B cell (primary cell): Measurements from ENCODE around the gene CSF1R. TPM values are rescaled to one million over a fixed set of nuclear protein-coding genes. Genes with fewer than 3 reads are reported as not detected.

ENCODE experiments used
- ATAC-seq: fragments of 200-7000 bp; cut with Tn5 transposase; one replicate; pipeline ENCODE4 v1.10.0; 2021; ENCODE audit warnings: low read depth, mild to moderate bottlenecking, moderate number of reproducible peaks, moderate library complexity
- CTCF ChIA-PET: fragments of 350-600 bp; sonication (Branson Sonifier 250); formaldehyde crosslinking; loops from one replicate; lab custom pipeline; 2021; ENCODE audit warnings: antibody characterized with exemption, inconsistent platforms; lab: Charles Lee
- POLR2A ChIA-PET: fragments of 350-600 bp; sonication (Branson Sonifier 250); formaldehyde crosslinking; loops from one replicate; lab custom pipeline; 2021; ENCODE audit warnings: antibody characterized with exemption; lab: Charles Lee
- DNase-seq: peaks from one replicate; pipeline ENCODE4 v3.0.0; 2013
- H2AFZ ChIP-seq: 2 replicates; pipeline ENCODE4 v1.6.1; 2012; ENCODE audit warnings: mild to moderate bottlenecking, low read depth, low read length; ENCODE audit not compliant: insufficient read depth, poor library complexity, severe bottlenecking
- H3K27ac ChIP-seq, 2 donors: 1 replicate in 1 of 2; 2 replicates in 1 of 2; pipeline ENCODE4 v1.5.1; 2012 to 2013; ENCODE audit warnings: low read length in 2 of 2, mild to moderate bottlenecking in 2 of 2, moderate library complexity in 1 of 2
- H3K27me3 ChIP-seq, 4 experiments: fragments of 200-600 bp in 1 of 4; sonication (generic) in 1 of 4; replicated peaks in 1 of 4; 1 replicate in 2 of 4; 2 replicates in 2 of 4; pipeline versions ENCODE4 v1.6.1 to v1.7.0; 2013 to 2016; ENCODE audit warnings: low read length in 3 of 4, mild to moderate bottlenecking in 2 of 4, mixed read lengths in 1 of 4, moderate library complexity in 1 of 4; ENCODE audit not compliant: insufficient read depth in 4 of 4, control insufficient read depth in 3 of 4; ENCODE audit errors: control extremely low read depth in 1 of 4
- H3K36me3 ChIP-seq, 2 experiments: replicated peaks in 1 of 2; 1 replicate in 1 of 2; 2 replicates in 1 of 2; pipeline versions ENCODE4 v1.6.1 to v1.7.1; 2013; ENCODE audit warnings: low read length in 1 of 2; ENCODE audit not compliant: insufficient read depth in 2 of 2, control insufficient read depth in 1 of 2; ENCODE audit errors: control extremely low read depth in 1 of 2, extremely low read depth in 1 of 2
- H3K4me1 ChIP-seq, 2 donors: fragments of 200-600 bp in 1 of 2; sonication (generic) in 1 of 2; 1 replicate in 1 of 2; 2 replicates in 1 of 2; pipeline versions ENCODE4 v1.5.1 to v1.6.1; 2013 to 2017; ENCODE audit warnings: low read length in 2 of 2; ENCODE audit not compliant: control insufficient read depth in 2 of 2, insufficient read depth in 2 of 2
- H3K4me2 ChIP-seq: replicated peaks from 2 replicates; pipeline ENCODE3; 2012; ENCODE audit warnings: mild to moderate bottlenecking, low read depth, low read length; ENCODE audit not compliant: poor library complexity, severe bottlenecking
- H3K4me3 ChIP-seq, 5 experiments: fragments of 200-600 bp in 1 of 5; sonication (generic) in 1 of 5; 1 replicate in 3 of 5; 2 replicates in 2 of 5; pipeline versions ENCODE4 v1.5.1 to v1.7.0; 2011 to 2016; ENCODE audit warnings: low read length in 4 of 5, mild to moderate bottlenecking in 4 of 5, low read depth in 2 of 5, control low read depth in 1 of 5, moderate library complexity in 1 of 5; ENCODE audit not compliant: insufficient read depth in 1 of 5; ENCODE audit errors: control extremely low read depth in 1 of 5, extremely low read depth in 1 of 5
- H3K79me2 ChIP-seq: fragments of 200-600 bp; sonication (generic); one replicate; pipeline ENCODE4 v1.6.0; 2016; ENCODE audit warnings: low read length; ENCODE audit not compliant: control insufficient read depth, insufficient read depth
- H3K9ac ChIP-seq: fragments of 200-600 bp; sonication (generic); 2 replicates; pipeline ENCODE4 v1.6.1; 2017; ENCODE audit warnings: mild to moderate bottlenecking, low read length, moderate library complexity
- H3K9me3 ChIP-seq, 3 donors: one replicate each; pipeline versions ENCODE4 v1.6.1 to v1.7.1; 2013; ENCODE audit warnings: low read length in 2 of 3; ENCODE audit not compliant: control insufficient read depth in 2 of 3, insufficient read depth in 1 of 3; ENCODE audit errors: control extremely low read depth in 1 of 3
- H4K20me1 ChIP-seq: 2 replicates; pipeline ENCODE4 v1.6.0; 2012; ENCODE audit warnings: mild to moderate bottlenecking, low read length; ENCODE audit not compliant: insufficient read depth, control insufficient read depth, poor library complexity, severe bottlenecking
- H3K27ac Mint-ChIP-seq: one replicate; pipeline ENCODE4 v1.8.0; 2021; ENCODE audit warnings: mixed read lengths
- H3K27me3 Mint-ChIP-seq: one replicate; pipeline ENCODE4 v1.8.0; 2021; ENCODE audit warnings: mixed read lengths
- H3K4me1 Mint-ChIP-seq: one replicate; pipeline ENCODE4 v1.8.0; 2021; ENCODE audit warnings: mixed read lengths
- H3K4me3 Mint-ChIP-seq: one replicate; pipeline ENCODE4 v1.8.0; 2021; ENCODE audit warnings: mixed read lengths
- H3K9me3 Mint-ChIP-seq: one replicate; pipeline ENCODE4 v1.8.0; 2022; ENCODE audit warnings: mixed read lengths; ENCODE audit not compliant: insufficient read depth
- EZH2 ChIP-seq: IDR thresholded peaks from 2 replicates; pipeline ENCODE4 v1.6.1; 2012; ENCODE audit warnings: borderline replicate concordance, low read depth, mild to moderate bottlenecking, moderate library complexity, low read length; ENCODE audit not compliant: insufficient read depth, poor library complexity, severe bottlenecking
- WGBS: methylation state at CpG from one replicate; pipeline ENCODE4 v1.1.5; 2013; ENCODE audit warnings: missing lambda C conversion rate; ENCODE audit not compliant: insufficient coverage; 5-methylcytosine and 5-hydroxymethylcytosine counted together
- intact Hi-C: fragments of 100-400 bp; cut with micrococcal nuclease; formaldehyde crosslinking; loops from one replicate; pipeline ENCODE4 v1.10.0; 2022
- polyA plus RNA-seq: library from polyadenylated mRNA; depleted of rRNA; stranded (reverse); fragments of >200 nt; gene quantifications from 2 replicates; pipeline ENCODE4 v1.2.3, GENCODE V29; 2012
- total RNA-seq, 2 donors: library from RNA; stranded (reverse); fragments of 120-200 nt in 1 of 2; gene quantifications; 1 replicate in 1 of 2; 2 replicates in 1 of 2; pipeline versions ENCODE4 v1.2.3 to v1.2.4, GENCODE V29; 2013 to 2022
- TF ChIP-seq, protein P1 (sequence below): fragments of 200-600 bp; IDR thresholded peaks from one replicate; pipeline ENCODE4 v1.8.0; 2022; ENCODE audit warnings: antibody characterized with exemption, mild to moderate bottlenecking

CSF1R gene
- total and polyA plus RNA-seq, 2 donors (not counting 1 experiment from before 2014, with no cell fraction given), result 1.6 to 2.5 TPM

GRCh38 chr5:150124596-150124995, 38.2 kb upstream of the CSF1R start:
- DNase-seq (no peak), ATAC-seq (no peak)
- Histone ChIP-seq H3K27me3 (no peaks in the 10 kb centered on the region), H3K4me3 (no peak overlapping the region), H4K20me1 (no peaks in the 10 kb centered on the region), H3K36me3 (no peaks in the 10 kb centered on the region), H3K4me1 (no peaks in the 10 kb centered on the region), H3K9ac (no peak overlapping the region), H3K9me3 (no peaks in the 10 kb centered on the region), H3K4me2 (no peak overlapping the region), H3K79me2 (no peaks in the 10 kb centered on the region), H2AFZ (no peak overlapping the region), H3K27ac (no peak overlapping the region)
- H3K4me3 Mint-ChIP-seq, result no peak overlapping the region
- CTCF ChIA-PET, result no interaction called here
- POLR2A ChIA-PET, result no interaction called here
- 100% methylated on average over 2 of the region's 8 CpGs for WGBS
- no peak for TF ChIP-seq EZH2
- TF ChIP-seq, protein P1, sequence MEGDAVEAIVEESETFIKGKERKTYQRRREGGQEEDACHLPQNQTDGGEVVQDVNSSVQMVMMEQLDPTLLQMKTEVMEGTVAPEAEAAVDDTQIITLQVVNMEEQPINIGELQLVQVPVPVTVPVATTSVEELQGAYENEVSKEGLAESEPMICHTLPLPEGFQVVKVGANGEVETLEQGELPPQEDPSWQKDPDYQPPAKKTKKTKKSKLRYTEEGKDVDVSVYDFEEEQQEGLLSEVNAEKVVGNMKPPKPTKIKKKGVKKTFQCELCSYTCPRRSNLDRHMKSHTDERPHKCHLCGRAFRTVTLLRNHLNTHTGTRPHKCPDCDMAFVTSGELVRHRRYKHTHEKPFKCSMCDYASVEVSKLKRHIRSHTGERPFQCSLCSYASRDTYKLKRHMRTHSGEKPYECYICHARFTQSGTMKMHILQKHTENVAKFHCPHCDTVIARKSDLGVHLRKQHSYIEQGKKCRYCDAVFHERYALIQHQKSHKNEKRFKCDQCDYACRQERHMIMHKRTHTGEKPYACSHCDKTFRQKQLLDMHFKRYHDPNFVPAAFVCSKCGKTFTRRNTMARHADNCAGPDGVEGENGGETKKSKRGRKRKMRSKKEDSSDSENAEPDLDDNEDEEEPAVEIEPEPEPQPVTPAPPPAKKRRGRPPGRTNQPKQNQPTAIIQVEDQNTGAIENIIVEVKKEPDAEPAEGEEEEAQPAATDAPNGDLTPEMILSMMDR, result no peak
- no peaks in the 10 kb centered on the region for H3K9me3 Mint-ChIP-seq
- intact Hi-C loops, result no loop called here
- H3K4me1 Mint-ChIP-seq, result no peaks in the 10 kb centered on the region
- H3K27ac Mint-ChIP-seq, result no peak overlapping the region
- no peaks in the 10 kb centered on the region for H3K27me3 Mint-ChIP-seq

GRCh38 chr5:150124111-150124557, 37.8 kb upstream of the CSF1R start:
- Histone ChIP-seq H3K4me2 (no peak overlapping the region), H3K9ac (no peak overlapping the region), H3K9me3 (no peaks in the 10 kb centered on the region), H4K20me1 (no peaks in the 10 kb centered on the region), H3K36me3 (no peaks in the 10 kb centered on the region), H2AFZ (no peak overlapping the region), H3K27me3 (no peaks in the 10 kb centered on the region), H3K27ac (no peak overlapping the region), H3K4me3 (no peak overlapping the region), H3K4me1 (no peaks in the 10 kb centered on the region), H3K79me2 (no peaks in the 10 kb centered on the region)
- Mint-ChIP-seq H3K4me1 (no peaks in the 10 kb centered on the region), H3K9me3 (no peaks in the 10 kb centered on the region), H3K27me3 (no peaks in the 10 kb centered on the region), H3K4me3 (no peak overlapping the region), H3K27ac (no peak overlapping the region)
- WGBS, result 86% methylated on average over 9 of the region's 11 CpGs
- intact Hi-C loops, result no loop called here
- ChIA-PET CTCF (interaction anchor here (1.6 kb wide), 1 partner anchor 90 kb away, joined by 3 read pairs; no protein-coding TSS in a partner anchor), POLR2A (no interaction called here)
- DNase-seq (no peak), ATAC-seq (no peak)
- TF ChIP-seq, protein P1, result no peak
- no peak for TF ChIP-seq EZH2
